Ectodermal cell (in vitro differentiated cells): ENCODE data around the gene CCDC47. TPM values are rescaled to one million over a fixed set of nuclear protein-coding genes. Genes with fewer than 3 reads are reported as not detected.

Source experiments
- H3K27ac ChIP-seq: 2 replicates; pipeline ENCODE4 v1.7.0; 2013; ENCODE audit warnings: mild to moderate bottlenecking, low read depth, low read length; ENCODE audit not compliant: insufficient read depth, poor library complexity, severe bottlenecking
- H3K27me3 ChIP-seq: 2 replicates; pipeline ENCODE4 v1.7.0; 2013; ENCODE audit warnings: mild to moderate bottlenecking, low read length; ENCODE audit not compliant: insufficient read depth, control insufficient read depth, poor library complexity, severe bottlenecking
- H3K36me3 ChIP-seq: one replicate; pipeline ENCODE4 v1.7.0; 2013; ENCODE audit warnings: low read length; ENCODE audit not compliant: control insufficient read depth, insufficient read depth
- H3K4me1 ChIP-seq: one replicate; pipeline ENCODE4 v1.7.0; 2013; ENCODE audit warnings: low read length; ENCODE audit not compliant: control insufficient read depth, insufficient read depth
- H3K4me3 ChIP-seq: 2 replicates; pipeline ENCODE4 v1.7.0; 2013; ENCODE audit warnings: low read depth, low read length, control low read depth; ENCODE audit not compliant: insufficient read depth
- H3K9me3 ChIP-seq: 2 replicates; pipeline ENCODE4 v1.7.0; 2013; ENCODE audit warnings: mild to moderate bottlenecking, low read length, moderate library complexity; ENCODE audit not compliant: control insufficient read depth
- WGBS, 2 experiments: methylation state at CpG; one replicate each; pipeline ENCODE4 v1.1.7; 2013; ENCODE audit warnings: missing lambda C conversion rate in 2 of 2; 5-methylcytosine and 5-hydroxymethylcytosine counted together
- polyA plus RNA-seq, 4 experiments: library from polyadenylated mRNA; stranded (reverse); fragments of 50-300 nt; gene quantifications; one replicate each; pipeline ENCODE4 v1.2.3, GENCODE V29; 2013

The CCDC47 gene, protein sequence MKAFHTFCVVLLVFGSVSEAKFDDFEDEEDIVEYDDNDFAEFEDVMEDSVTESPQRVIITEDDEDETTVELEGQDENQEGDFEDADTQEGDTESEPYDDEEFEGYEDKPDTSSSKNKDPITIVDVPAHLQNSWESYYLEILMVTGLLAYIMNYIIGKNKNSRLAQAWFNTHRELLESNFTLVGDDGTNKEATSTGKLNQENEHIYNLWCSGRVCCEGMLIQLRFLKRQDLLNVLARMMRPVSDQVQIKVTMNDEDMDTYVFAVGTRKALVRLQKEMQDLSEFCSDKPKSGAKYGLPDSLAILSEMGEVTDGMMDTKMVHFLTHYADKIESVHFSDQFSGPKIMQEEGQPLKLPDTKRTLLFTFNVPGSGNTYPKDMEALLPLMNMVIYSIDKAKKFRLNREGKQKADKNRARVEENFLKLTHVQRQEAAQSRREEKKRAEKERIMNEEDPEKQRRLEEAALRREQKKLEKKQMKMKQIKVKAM
- 77.2 TPM for polyA plus RNA-seq (2013, experiment 1 of 4)
- polyA plus RNA-seq (2013, experiment 2 of 4): 83.5 TPM
- 62.4 TPM for polyA plus RNA-seq (2013, experiment 3 of 4)
- 65.2 TPM for polyA plus RNA-seq (2013, experiment 4 of 4)

DNA sequence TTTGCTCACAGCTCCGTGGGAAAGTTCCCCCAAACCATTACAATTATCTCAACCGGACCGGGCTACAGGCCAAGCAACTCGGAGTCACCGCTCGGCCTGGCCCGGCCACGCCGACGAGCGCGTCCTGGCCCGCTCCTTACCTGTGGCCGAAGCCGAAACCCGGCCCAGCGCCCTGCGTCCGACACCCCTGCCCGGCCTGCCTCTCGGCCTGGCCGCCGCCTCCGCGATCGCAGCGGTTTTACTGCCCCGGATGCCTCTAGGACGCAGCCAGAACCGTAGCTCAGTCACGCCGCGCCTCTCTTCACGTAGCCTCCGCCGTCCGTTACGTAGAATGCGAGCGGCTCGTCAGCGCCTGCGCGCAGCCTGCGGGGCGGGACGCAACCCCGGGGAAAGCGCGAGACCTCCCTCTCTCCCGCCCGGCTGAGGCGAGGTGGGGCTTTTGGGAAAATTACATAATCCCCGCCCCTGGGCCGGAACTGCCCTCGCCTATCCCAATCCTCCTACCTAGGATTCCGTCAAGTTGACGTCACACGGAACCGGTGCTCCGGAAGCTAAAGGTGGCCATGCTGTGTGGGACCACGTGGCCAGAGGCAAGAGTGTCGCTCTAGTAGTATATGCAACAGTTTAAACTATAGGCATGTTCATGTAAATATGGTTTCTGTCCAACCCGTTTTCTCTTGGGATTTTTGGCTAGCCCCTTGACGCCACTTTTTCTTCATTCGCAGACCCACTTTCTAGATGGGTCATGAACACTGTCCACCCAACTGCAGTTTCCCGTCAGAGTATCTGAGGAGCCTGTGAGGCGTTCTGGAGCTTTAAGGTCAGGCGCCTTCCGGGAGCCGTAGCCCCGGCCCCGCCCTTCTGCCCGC is at the start of gene CCDC47:
Gene CCDC47, minus strand, starts transcription at position 326 of the 869 bp plus-strand sequence. CDS start 7,422 bp downstream, outside the sequence.
- no peaks in the 10 kb centered on the region for H3K27me3 ChIP-seq
- H3K4me3 ChIP-seq: peak within 1 kb of the TSS; percentile 97
- H3K9me3 ChIP-seq: no peaks in the 10 kb centered on the region
- H3K27ac ChIP-seq: peak within 1 kb of the TSS; percentile 100
- WGBS, 2 experiments: 0% methylated on average over 74 of the region's 74 CpGs
- H3K36me3 ChIP-seq: peaks cover 3% of the 10 kb centered on the region
- H3K4me1 ChIP-seq: peaks cover 4% of the 10 kb centered on the region

DNA sequence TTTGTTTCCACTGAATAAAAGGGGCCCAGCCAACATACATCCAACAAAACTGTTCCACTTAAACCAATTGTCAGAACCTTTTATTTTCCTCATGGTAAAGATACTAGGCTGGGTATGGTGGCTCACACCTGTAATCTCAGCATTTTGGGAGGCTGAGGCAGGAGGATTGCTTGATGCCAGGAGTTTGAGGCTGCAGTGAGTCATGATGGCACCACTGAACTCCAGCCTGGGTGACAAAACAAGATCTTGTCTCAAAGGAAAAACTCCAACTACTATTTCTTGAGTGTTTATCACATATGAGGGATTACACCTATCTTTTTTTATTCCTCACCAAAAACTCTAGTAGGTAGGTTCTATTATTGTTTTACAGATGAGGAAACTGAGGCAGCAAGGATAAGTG is 49.1 kb upstream of the CCDC47 start:
- Histone ChIP-seq H3K4me1 (peaks cover 6% of the 10 kb centered on the region), H3K4me3 (no peak overlapping the region), H3K36me3 (peaks cover 72% of the 10 kb centered on the region), H3K9me3 (no peaks in the 10 kb centered on the region), H3K27ac (no peak overlapping the region), H3K27me3 (no peaks in the 10 kb centered on the region)

DNA sequence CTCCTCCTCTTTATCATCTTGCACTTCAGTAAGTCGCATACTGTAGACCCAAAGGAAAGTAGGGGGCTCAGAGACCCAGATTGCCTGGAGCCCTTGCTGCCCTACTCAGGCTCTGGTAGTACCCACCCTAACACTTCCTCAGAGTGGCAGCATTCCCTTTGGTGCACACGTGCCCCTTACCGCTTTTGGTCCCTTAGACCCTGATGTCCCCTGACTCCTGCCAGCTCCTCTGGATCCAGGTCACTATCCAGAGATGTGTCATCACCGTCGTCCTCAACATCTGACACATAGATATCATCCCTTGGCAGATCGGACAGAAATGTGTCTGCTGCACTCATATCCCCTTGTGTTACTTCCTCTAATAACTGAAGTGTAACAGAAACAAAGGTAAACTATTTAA is 48.4 kb upstream of the CCDC47 start:
- no peaks in the 10 kb centered on the region for H3K9me3 ChIP-seq
- H3K4me3 ChIP-seq: no peak overlapping the region
- no peak overlapping the region for H3K27ac ChIP-seq
- WGBS, 2 experiments: 94% methylated on average over 6 of the region's 6 CpGs
- no peaks in the 10 kb centered on the region for H3K27me3 ChIP-seq
- peaks cover 6% of the 10 kb centered on the region for H3K4me1 ChIP-seq
- H3K36me3 ChIP-seq: peaks cover 79% of the 10 kb centered on the region

DNA sequence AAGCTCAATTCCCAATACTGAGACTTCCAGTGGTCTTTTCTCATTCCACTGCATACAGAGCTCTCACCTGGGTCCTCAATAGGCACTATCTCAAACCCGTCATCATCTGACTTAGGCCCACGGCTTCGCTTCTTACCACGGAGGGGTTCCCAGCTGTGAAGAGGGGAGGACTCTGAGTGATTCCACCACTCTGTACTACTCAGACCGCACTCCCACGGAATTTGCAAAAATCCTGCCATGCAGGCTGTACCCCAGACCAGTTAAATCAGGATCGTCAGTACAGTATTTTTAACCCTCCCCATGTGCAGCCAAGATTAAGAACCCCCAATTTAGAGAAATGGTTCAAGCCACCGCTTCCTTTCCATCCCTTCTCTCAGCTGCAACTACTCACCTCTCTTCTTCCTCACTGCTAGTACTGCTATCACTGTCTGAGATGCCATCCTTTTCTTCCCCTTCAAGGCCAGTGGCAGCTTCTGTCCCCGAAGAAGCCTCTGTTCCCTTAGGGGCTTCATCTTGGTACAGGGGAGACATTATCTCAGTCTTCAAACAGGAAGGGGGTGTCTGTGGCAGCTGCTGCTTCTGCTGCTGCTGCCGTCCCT is 47.7 kb upstream of the CCDC47 start:
- Histone ChIP-seq H3K36me3 (peaks cover 86% of the 10 kb centered on the region), H3K4me3 (no peak overlapping the region), H3K9me3 (no peaks in the 10 kb centered on the region), H3K27me3 (no peaks in the 10 kb centered on the region), H3K4me1 (peaks cover 4% of the 10 kb centered on the region), H3K27ac (no peak overlapping the region)
- WGBS, 2 experiments: 92 to 95% methylated on average over 10 of the region's 10 CpGs

DNA sequence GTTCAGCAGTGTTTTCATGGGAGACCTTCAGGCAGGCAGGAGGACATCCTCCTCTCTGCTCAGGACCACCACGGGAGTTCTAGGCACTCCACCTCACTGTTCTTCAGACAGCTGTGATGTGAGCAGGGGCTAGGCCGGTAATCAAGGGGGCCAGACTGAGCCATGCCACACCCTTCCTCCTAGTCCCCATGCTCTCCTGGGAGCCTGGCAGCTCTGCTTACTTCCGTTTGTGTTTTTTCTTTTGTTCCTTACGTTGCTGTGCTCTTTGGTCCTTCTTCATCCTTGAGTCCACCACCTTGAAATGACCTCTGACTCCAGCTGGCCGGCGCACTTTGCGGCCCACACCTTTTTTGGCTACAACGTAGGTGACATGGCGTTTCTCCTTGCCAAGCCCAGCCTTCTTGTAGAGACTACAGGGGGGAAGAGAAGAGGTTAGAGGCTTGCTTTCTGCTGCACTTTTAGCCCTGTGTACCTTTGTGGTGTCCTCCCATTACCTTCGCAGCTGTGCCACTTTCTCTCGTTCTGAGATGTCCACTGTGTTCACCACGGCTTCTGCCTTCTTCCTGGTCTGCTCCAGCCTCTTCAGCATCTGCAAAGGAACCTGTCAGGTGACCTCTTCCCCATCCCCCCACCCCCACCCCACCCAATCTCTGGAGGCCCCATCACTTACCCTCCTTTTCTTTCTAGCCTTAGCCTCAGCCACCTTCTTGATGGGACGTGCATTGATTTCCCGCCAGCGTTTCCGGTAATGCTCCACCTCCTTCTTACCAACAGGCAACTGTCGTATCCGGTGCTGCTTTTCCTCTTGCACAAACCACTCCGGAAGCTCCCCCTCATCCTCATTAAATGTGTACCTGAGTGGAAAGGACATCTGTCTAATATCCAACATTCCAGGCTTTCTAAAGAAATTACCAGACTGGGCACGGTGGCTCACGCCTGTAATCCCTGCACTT is 46.5 kb upstream of the CCDC47 start:
- H3K27ac ChIP-seq: no peak overlapping the region
- no peaks in the 10 kb centered on the region for H3K4me1 ChIP-seq
- H3K36me3 ChIP-seq: peaks cover 87% of the 10 kb centered on the region
- no peak overlapping the region for H3K4me3 ChIP-seq
- WGBS, 2 experiments: 92 to 93% methylated on average over 21 of the region's 21 CpGs
- H3K27me3 ChIP-seq: no peaks in the 10 kb centered on the region
- no peaks in the 10 kb centered on the region for H3K9me3 ChIP-seq

DNA sequence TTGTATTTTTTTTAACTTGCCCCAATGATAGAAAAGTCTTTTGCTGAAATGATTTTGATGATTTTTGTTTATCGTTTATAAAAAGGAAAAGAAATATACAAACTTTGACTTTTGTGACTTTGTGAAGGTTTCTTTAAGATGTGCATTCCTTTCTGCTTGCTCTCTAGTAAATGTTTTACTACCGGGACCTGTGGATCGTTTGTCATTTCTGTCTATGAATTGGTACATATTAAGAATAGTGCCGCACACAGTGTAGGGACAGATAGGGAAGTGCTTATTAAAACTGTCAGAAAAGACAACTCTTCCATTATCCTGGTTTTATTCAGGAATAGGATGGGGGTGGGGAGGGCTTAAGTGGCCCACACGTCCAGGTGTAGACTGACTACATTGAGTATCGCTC is 45.7 kb upstream of the CCDC47 start:
- WGBS, 2 experiments: 96 to 98% methylated on average over 6 of the region's 6 CpGs
- Histone ChIP-seq H3K27ac (no peak overlapping the region), H3K27me3 (no peaks in the 10 kb centered on the region), H3K4me3 (no peak overlapping the region), H3K36me3 (peaks cover 87% of the 10 kb centered on the region), H3K4me1 (no peaks in the 10 kb centered on the region), H3K9me3 (no peaks in the 10 kb centered on the region)

DNA sequence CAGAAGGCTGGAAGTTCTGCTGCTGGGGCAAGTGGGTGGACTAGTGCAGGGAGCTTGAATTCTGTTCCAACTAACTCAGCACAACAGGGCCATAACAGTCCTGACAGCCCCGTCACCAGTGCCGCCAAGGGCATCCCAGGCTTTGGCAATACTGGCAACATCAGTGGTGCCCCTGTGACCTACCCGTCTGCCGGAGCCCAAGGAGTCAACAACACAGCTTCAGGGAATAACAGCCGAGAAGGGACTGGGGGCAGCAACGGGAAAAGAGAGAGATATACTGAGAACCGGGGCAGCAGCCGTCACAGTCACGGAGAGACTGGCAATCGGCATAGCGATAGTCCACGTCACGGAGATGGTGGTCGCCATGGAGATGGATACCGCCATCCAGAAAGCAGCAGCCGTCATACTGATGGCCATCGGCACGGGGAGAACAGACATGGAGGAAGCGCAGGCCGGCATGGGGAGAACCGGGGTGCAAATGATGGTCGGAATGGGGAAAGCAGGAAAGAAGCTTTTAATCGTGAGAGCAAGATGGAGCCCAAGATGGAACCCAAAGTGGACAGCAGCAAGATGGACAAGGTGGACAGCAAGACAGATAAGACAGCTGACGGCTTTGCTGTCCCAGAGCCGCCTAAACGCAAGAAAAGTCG is 44.5 kb upstream of the CCDC47 start:
- Histone ChIP-seq H3K4me3 (no peak overlapping the region), H3K9me3 (no peaks in the 10 kb centered on the region), H3K4me1 (no peaks in the 10 kb centered on the region), H3K36me3 (peaks cover 85% of the 10 kb centered on the region), H3K27me3 (no peaks in the 10 kb centered on the region), H3K27ac (no peak overlapping the region)
- 95 to 96% methylated on average over 27 of the region's 27 CpGs for WGBS, 2 experiments

DNA sequence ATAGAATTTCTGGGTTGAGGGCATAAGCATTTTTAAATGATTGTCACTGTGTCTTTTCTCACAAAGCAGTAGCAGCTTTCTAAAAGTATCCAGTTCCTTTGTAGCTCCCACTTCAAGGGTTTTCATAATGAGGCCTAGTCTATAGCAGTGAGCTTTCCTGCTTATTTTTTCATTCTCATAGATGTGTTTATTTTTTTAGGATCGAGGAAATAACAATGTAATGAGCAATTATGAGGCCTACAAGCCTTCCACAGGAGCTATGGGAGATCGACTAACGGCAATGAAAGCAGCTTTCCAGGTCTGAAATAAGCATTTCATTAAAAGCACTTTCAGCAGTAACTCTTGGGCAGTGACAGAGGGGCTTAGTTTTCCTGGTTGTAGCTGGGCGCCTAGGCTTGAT is 43.3 kb upstream of the CCDC47 start:
- 95 to 97% methylated on average over 4 of the region's 4 CpGs for WGBS, 2 experiments
- Histone ChIP-seq H3K27me3 (no peaks in the 10 kb centered on the region), H3K36me3 (peaks cover 92% of the 10 kb centered on the region), H3K27ac (no peak overlapping the region), H3K4me3 (no peak overlapping the region), H3K4me1 (no peaks in the 10 kb centered on the region), H3K9me3 (no peaks in the 10 kb centered on the region)

DNA sequence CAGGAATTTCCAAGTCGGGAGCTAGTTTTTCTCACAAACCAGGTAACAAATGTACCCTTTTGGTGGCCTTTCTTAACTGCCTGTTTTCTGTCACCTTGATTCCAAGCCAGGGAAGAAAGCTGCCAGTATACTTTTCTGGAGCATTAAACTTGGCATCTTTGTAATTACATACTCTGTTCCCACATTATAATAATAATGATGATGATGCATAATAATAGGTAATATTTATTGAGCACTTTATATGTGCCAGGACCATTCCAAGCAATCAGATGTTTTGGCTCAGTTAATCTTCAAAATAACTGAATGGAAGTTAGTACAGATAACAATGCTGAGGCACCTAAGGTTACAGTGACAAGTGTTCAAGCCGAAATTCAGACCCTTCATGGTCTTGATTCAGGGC is 42.7 kb upstream of the CCDC47 start:
- Histone ChIP-seq H3K9me3 (no peaks in the 10 kb centered on the region), H3K27ac (no peak overlapping the region), H3K4me1 (no peaks in the 10 kb centered on the region), H3K4me3 (no peak overlapping the region), H3K36me3 (peaks cover 93% of the 10 kb centered on the region), H3K27me3 (no peaks in the 10 kb centered on the region)
- WGBS, 2 experiments: 94 to 95% methylated on average over 2 of the region's 2 CpGs
